ENCODE data around the gene SMIM10L1.

SMIM10L1 gene

GRCh38 chr12:11171145-11171968 lies at the start of gene SMIM10L1:
Gene SMIM10L1, plus strand, starts transcription at chr12:11171194. Its CDS starts 163 bp downstream, at chr12:11171357.
- FAIRE-seq: peak; percentile 66

DNA sequence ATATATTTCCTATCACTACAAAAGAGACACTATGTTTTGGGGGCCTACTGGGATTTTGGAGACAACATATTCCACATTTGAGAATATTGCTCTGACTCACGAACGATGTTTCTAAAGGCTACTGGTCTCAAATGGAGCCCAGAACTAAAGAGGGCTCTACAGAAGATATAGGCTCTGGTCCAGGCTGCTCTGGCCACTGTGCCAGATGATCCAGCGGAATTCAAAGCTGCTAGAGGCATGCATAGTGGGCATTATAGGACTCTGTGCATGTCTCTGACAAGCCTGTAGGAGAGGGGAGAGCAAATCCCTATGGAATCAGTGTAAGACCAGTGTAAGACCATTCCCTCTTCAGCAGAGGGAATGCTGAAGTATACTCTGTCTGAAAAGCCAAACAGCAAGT lies 40.6 kb upstream of the SMIM10L1 start:
- FAIRE-seq: no peak

DNA sequence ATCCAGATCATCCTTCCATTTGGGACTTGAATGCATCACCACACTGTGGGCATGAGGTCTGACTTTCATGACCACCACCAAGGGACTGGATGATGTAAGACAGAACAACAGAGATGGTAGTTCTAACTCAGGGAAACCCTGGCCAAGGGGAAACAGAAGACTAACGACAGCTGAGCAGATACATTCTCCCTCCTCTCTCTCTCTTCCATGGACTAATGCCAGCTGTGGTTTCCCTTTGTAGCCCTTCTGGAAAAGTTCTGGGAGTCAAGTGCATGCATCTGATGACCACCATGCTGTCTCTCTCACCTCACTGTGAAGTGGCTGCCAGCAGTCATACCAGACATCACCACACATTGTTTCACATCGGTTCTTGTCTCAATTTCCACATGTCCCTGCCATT lies 40.0 kb upstream of the SMIM10L1 start:
- FAIRE-seq: no peak

DNA sequence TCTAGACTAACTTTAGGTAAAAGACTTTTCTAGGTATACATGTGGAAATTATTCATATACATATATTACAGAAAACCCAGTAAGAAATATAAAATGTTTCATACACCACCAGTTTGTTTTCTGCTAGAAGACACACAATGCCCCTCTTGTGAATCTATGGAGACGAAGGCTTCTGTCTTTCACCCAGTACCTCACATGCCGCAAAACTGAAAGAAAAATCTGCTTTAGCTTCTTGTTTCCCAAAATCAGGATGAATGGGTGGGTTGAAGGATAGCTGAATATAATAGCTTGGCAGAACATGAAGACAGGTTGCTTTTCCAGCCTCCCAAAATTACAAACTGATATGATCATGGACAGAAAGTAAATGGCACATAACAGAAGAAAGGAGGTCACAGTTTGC lies 37.8 kb upstream of the SMIM10L1 start:
- no peak for FAIRE-seq

DNA sequence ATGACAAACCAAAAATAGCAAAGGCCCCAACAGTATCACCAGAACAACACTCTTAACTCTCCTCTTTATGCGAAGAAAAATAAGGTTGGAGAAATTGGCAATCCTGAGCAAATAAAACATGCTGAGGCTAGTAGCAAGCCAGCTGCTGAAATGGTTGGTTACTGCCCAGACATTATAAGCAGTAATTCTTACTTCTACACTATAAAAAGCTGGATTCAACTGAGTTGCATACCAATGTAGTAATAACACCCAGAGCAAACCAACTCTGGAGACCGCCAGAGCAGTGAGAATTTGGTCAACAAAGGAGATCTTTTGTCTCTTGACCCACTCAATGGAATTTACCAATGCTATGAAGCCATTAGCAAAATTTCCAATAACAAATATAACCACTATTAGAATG lies 37.2 kb upstream of the SMIM10L1 start:
- FAIRE-seq: no peak

- FAIRE-seq: no peak
Measured at GRCh38 chr12:11134305-11134704, 36.7 kb upstream of the SMIM10L1 start, which contains the start of gene TAS2R30. Gene TAS2R30, minus strand, starts transcription at chr12:11134644. Its CDS starts 400 bp downstream, at chr12:11134244.

DNA sequence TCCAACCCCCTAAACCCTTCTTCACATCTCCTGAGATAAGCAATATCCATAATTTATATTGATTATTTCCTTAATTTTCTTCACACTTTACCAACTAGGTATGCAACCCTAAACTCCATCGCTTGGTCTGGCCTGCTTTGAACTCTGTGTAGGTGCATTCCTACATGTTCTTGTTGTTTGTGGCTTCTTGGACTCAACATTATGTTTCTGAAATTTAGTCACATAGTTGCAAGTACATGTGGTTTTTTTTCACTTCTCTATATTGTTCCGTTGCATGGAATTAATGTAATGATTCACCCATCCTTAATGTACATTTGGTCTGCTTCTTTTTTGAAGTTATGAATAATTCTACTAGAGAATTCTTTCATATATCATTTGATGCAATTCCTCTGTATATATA lies 34.9 kb upstream of the SMIM10L1 start:
- FAIRE-seq: no peak

GRCh38 chr12:11143352-11143751 lies 27.6 kb upstream of the SMIM10L1 start:
- FAIRE-seq: no peak

DNA sequence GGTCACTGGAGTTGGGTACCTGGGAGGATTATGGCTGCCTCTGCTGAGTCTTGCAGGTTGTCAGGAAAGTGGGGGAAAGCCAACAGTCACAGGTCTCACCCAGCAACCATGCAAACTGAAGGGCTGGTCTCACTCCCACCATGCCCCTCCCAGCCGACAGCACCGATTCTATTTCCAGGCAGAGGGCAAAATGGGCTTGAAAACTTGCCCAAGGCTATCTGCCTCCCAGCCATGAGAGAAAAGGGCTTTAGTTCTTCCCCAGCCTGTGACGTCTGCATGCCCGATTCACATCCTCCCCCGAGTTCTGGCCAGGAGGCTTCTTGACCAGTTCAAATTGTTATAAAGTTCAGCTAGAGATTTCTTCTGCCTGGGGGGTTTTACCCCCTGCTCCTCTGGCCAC lies 26.7 kb upstream of the SMIM10L1 start:
- no peak for FAIRE-seq

DNA sequence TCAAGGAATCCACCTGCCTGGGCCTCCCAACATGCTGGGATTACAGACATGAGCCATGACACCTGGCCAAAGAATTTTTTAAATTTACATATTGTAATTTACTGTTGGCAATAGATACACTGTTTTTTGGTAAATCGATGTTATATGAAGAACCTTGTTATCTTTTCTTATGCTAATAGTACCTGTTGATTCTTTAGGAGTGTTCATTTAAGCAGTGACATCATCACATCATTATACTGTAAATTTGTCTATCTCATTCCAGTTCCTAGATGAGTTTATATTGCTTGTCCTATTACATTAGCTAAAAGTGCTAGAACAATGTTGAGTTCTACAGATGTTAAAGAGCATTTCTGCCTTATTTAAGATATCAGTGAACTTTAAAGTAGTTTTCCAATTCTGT lies 23.6 kb upstream of the SMIM10L1 start:
- no peak for FAIRE-seq

GRCh38 chr12:11150832-11151231 lies 20.2 kb upstream of the SMIM10L1 start:
- no peak for FAIRE-seq

GRCh38 chr12:11152725-11153124 lies 18.3 kb upstream of the SMIM10L1 start:
- FAIRE-seq: no peak

DNA sequence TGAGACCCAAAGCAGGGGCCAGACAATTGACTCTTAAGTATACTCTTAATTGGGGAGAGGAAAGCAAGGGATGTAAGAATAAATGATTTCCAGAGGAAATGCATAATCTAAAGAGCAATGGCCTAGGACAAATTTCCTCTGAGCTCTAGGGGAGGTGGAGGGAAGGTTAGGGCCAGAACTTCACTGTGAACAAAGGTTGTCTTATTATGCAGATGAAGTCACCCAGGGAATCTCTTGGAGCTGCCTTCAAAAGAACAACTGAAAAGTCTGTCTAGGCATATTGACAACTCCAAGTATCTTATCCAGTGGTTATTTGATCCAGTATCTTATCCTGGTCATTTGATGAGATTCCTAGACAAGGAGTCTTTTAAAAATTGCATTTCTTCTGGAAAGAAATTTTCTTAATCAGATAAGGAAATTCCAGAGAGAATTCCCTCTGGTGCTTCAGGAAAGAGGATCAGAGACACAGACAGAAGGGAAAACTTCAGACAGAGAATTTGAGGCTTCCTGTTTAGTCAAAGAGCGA lies 16.5 kb upstream of the SMIM10L1 start:
- no peak for FAIRE-seq

GRCh38 chr12:11158885-11159444 lies 12.0 kb upstream of the SMIM10L1 start:
- FAIRE-seq: no peak

GRCh38 chr12:11162502-11162901 lies 8.5 kb upstream of the SMIM10L1 start:
- FAIRE-seq: no peak

DNA sequence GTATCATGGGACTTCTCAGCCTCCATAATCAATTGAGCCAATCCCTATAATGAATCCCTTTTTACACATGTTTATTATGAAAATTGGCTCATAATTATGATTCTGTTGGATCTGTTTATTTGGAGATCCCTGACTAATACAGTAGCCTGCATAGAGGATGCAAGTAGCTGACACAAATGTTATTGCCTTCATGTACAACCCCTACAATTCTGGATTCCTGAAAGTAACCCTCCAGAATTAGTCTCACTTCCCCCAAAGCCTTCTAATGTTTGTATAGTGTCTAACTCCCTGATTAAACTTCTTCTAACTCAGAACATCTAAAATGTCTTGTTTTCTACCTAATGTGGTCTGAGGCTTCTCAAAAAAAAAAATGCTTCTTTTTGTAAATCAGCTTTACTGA lies 6.6 kb upstream of the SMIM10L1 start:
- no peak for FAIRE-seq

DNA sequence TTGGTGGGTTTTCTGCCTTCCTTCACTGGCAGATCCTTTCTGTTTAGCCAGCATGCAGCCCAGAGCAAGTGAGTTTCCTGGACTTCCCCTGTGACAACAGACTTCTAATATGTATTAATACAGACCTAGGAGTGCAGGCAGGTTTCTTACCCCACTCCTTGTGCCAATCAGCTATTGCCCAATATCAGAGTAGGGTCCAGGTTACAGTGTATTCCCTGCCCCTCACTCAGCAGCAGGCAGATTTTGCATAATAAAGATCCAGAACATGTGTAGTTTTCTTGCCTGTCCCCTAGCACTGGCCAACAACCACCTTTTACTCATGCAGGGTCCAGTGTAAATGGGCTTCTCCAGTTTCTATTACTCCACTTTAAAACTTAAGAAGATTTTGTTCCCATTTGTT lies 4.7 kb upstream of the SMIM10L1 start:
- no peak for FAIRE-seq

DNA sequence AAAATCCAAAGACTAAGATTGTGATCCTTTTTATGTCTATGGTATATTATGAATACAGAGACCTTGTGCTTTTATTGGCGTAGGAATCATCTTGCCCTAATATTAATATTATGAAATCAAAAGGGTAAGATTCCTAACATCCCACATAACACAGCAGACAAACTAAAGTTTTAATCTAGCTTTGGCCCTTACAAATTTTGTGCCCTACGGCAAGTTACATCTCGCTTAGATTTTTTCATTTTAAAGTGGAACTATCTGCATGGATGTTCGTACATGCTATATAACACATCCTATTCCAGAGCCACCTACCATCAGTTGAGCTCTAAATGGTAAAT lies 217 bp upstream of the SMIM10L1 start:
- no peak for FAIRE-seq

GRCh38 chr12:11171969-11172675 lies 1.1 kb downstream of the SMIM10L1 start:
- peak; percentile 90 for FAIRE-seq

DNA sequence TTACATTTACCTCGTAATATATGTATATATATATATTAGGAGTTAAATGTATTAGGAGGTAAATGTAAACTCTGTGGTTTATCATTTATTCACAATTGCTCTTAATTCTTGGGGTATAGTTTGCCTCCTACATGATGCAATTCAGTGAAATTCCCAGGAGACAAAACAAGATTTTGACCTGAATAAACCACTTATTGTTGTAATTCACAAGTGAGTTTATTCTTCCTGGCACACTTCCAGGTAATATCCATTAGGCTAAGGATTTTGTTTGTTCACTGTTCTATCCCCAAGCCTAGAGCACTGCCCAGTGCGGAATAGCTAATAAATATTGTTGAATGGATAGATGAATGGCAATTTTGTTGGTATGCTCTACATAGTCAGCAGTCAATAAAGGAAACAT lies 3.0 kb downstream of the SMIM10L1 start:
- FAIRE-seq: no peak

DNA sequence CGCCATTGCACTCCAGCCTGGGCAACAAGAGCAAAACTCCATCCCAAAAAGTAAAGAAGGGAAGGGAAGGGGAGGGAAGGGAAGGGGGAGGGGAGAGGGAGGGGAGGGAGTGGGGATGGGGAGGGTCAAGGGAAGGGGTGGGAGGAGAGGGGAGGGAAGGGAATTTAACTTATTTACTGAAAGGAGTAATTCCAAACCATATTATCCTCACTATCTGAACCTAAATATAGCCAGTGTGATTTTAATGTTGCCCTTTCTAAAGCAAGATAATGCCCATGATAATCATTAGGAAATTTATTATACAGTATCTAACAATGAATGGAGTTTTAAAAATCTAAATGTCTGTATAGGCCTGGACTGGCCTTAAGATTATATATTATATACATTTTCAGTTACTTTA lies 7.3 kb downstream of the SMIM10L1 start:
- no peak for FAIRE-seq

DNA sequence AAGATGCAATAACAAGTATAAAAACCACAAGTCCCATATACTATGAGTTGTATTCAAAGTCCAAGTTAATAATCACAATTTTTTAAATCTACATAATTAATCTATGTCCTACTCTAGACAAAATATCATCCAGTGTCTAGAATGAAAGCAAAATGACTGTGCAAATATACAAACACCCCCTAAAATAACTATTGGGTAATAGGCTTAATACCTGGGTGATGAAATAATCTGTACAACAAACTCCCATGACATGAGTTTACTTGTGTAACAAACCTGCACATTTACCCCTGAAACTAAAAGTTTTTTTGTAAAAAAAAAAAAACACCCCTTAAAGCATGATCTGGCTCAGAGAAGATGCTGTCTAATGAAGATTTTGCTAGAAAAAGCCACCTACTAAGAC lies 11.5 kb downstream of the SMIM10L1 start:
- FAIRE-seq: no peak

GRCh38 chr12:11183011-11183410 lies 12.0 kb downstream of the SMIM10L1 start:
- no peak for FAIRE-seq

DNA sequence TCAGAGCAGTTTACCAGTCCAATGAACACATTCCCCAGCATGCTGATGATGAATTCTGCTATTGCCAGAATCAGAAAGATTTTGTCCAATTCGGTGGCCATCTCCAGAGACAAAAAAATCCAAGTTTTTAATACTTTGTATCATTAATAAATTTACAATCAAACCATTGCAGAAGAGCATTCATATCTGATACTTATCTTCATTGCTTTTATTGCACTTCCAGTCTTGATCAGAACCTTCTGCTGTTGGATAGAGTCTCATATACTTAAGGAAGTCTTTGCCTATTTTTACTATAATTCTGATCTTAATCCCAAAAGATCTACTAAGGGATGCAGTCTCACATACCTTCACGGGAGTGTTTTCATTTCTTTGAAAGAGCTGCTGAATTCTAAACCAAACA lies 15.8 kb downstream of the SMIM10L1 start, which contains the start of gene TAS2R42:
TAS2R42 (minus strand) TSS at position 101 of the 400 bp plus-strand sequence; CDS start at position 101, 0 bp downstream.
- FAIRE-seq: no peak

Measured in endometrium (tissue), 2 donors.